HAP-1 (cell line): ENCODE results near the gene TASL.
"Not testable (repeated sequence)": the region's sequence is repeated elsewhere in the genome, so short reads cannot be mapped to it uniquely, and the experiment has no call there.

ENCODE experiments used
- DNase-seq, 2 experiments: peaks; one replicate each; pipeline ENCODE4 v3.0.0-alpha.2; 2016 to 2020; ENCODE audit warnings: low spot score in 2 of 2
- H3K27me3 ChIP-seq: fragments of 250-450 bp; sonication (Bioruptor Pico); 2 replicates; pipeline ENCODE4 v1.5.1; 2020; ENCODE audit warnings: low read depth, mild to moderate bottlenecking, moderate library complexity
- H3K36me3 ChIP-seq: fragments of 250-450 bp; sonication (Bioruptor Pico); replicated peaks from 2 replicates; pipeline ENCODE4 v1.5.1; 2020; ENCODE audit warnings: mild to moderate bottlenecking
- H3K4me1 ChIP-seq: fragments of 250-450 bp; sonication (Bioruptor Pico); 2 replicates; pipeline ENCODE4 v1.5.1; 2020; ENCODE audit warnings: mild to moderate bottlenecking
- H3K4me3 ChIP-seq: fragments of 250-450 bp; sonication (Bioruptor Pico); 2 replicates; pipeline ENCODE4 v1.5.1; 2020; ENCODE audit warnings: mild to moderate bottlenecking, moderate library complexity
- H3K9me3 ChIP-seq: fragments of 250-450 bp; sonication (Bioruptor Pico); 2 replicates; pipeline ENCODE4 v1.5.1; 2020; ENCODE audit warnings: mild to moderate bottlenecking, moderate library complexity
- in situ Hi-C: fragments of 300-500 bp; cut with MboI; formaldehyde crosslinking; loops from 3 replicates; pipeline ENCODE4 v1.14.3; 2020; ENCODE audit warnings: low sequenced_read_pairs, inconsistent platforms, mixed read lengths

Gene TASL

DNA sequence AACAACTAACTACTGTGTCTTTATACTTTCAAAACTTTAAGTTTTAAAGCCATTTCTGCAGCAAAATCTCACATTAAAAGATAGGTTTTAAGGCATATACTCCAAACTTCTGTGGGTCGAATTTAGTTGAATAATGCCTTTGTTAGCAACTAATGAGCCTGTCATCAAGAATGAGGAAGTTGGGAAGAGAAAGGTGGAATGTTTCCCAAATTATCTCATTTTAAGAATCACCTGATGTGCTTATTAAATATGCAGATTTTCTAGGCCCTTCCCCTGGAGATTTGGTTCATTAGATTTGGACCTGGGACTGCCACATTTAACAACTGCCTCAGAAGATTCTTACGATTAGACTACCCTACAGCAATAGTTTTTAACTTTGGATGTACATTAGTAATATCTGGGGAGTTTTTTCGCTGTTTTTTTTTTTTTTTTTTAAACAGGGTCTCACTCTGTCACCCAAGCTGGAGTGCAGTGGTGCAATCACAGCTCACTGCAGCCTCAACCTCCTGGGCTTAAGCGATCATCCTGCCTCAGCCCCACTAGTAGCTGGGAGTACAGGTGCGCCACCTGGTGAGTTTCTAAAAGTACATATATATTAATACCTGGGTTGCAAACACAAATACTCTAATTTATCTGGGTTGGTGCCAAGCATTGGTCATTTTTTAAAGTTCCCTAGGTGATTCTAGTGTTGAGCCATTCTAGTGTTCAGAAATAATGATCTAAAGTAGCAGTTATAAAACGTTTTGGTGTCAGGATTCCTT, 16.1 kb upstream of the TASL start:
- no peaks in the 10 kb centered on the region for H3K9me3 ChIP-seq
- in situ Hi-C loops = no loop called here
- H3K36me3 ChIP-seq = no peaks in the 10 kb centered on the region
- no peaks in the 10 kb centered on the region; the same call in 1 of the 2 replicates for H3K27me3 ChIP-seq
- no peaks in the 10 kb centered on the region for H3K4me1 ChIP-seq
- no peak for DNase-seq
- H3K4me3 ChIP-seq = no peak overlapping the region

DNA sequence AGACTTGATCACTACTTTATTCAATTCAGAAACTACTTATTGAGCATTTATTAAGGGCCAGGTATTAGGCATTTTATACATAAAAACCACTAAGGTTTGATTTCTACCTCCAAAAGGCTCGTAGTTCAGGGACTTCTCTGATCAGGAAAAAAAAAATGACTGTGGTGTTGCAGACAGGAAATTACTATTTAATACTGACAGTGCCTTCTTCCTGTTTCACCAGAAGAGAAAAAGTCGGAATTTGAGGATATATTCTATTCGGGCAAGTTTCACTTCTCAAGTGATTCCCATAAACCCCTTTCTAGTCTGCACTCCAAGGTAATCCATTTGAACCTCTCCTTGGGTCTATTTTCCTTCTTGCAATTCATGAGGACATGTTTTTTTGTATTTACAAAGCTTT, 15.3 kb upstream of the TASL start:
- in situ Hi-C loops = no loop called here
- Histone ChIP-seq H3K9me3 (no peaks in the 10 kb centered on the region), H3K4me1 (no peaks in the 10 kb centered on the region), H3K4me3 (no peak overlapping the region), H3K27me3 (no peaks in the 10 kb centered on the region; the same call in 1 of the 2 replicates), H3K36me3 (no peaks in the 10 kb centered on the region)
- DNase-seq = no peak

DNA sequence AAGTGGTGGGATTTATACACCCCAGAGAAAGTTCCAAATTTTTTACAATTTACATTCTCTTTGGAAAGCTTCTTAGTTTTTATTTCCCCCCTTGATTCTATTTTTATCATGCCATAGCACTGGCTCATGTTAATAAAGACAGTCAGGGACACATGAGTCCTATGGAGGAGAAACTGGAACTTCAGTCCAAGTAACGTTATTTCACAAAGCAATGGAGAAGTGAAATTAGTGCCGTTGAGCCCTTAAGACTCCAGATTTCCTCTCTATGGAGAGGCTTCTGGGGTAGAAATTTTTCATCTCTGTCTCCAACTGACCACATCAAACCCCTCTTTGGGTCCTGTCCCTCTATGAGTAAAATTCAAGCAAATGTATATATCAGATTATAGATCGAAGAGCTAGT, 12.8 kb upstream of the TASL start:
- in situ Hi-C loops = no loop called here
- Histone ChIP-seq H3K4me1 (no peaks in the 10 kb centered on the region), H3K9me3 (no peaks in the 10 kb centered on the region), H3K27me3 (no peaks in the 10 kb centered on the region; the same call in 1 of the 2 replicates), H3K4me3 (no peak overlapping the region), H3K36me3 (no peaks in the 10 kb centered on the region)
- DNase-seq = no peak

DNA sequence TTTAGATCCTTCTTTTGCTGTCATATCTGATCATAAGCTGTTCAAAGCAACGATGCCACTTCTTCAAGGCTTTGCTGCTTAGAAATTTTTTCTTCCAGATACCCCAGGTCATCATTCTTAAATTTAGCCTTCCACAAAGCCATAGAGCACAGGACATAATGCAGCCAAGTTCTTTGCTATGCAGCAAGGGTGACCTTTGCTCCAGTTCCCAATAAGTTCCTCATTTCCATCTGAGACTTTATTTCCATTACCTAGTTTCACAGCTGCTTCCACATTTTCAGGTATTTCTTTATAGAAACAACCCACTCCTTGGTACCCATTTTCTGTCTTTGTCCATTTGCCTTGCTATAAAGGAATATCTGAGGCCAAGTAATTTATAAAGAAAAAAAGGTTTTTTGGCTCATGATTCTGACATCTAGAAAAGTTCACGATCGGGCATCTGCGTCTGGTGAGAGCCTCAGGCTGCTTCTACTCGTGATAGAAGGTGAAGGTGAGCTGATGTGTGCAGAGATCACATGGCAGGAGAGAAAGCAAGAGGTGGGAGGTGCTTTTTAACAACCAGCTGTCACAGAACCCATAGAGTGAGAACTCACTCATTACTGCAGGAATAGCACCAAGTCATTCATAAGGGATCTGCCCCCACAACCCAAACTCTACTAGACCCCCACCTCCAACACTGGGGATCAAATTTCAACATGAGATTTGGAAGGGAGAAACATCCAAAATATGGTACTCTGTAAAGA, 11.8 kb upstream of the TASL start:
- no peaks in the 10 kb centered on the region for H3K4me1 ChIP-seq
- no peaks in the 10 kb centered on the region; the same call in 1 of the 2 replicates for H3K27me3 ChIP-seq

DNA sequence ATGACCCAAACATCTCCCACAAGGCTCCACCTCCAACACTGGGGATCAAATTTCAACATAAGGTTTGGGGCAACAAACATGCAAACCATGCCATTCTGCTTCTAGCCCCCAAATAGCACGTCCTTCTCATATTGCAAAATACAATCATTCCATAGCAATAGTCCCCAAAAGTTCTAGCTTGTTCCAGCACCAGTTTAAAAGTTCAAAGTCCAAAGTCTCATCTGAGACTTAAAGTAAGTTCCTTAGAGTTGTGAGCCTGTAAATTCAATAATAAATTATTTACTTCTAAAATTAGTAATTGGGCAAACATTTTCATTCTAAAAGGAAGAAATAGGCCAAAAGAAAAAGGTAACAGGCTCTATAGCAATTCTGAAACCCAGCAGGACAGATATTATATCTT, 8.9 kb upstream of the TASL start:
- Histone ChIP-seq H3K27me3 (no peaks in the 10 kb centered on the region), H3K4me3 (no peak overlapping the region), H3K4me1 (no peaks in the 10 kb centered on the region), H3K36me3 (no peaks in the 10 kb centered on the region), H3K9me3 (no peaks in the 10 kb centered on the region)
- in situ Hi-C loops = no loop called here
- no peak for DNase-seq

More for the DNA sequence above, 11.8 kb upstream of the TASL start:
- Histone ChIP-seq H3K9me3 (no peaks in the 10 kb centered on the region), H3K4me3 (no peak overlapping the region), H3K36me3 (no peaks in the 10 kb centered on the region)
- DNase-seq = no peak
- in situ Hi-C loops = no loop called here

DNA sequence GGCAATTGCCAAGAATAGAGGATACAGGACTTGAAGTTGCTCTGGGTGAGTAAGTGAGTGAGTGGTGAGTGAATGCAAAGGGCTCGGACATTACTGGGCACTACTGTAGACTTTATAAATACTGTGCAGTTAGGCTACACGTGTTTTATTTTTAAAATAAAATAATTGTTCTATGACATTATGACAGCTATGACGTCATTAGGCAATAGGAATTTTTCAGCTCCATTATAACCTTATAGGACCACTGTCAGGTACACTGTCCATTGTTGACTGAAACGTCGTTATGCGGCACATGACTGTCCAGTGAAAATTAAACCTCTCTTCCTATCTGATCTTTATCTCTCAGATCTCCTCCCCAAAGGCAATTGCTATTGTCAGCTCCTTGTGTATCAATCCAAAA, 5.1 kb upstream of the TASL start:
- H3K4me1 ChIP-seq = no peaks in the 10 kb centered on the region
- no peaks in the 10 kb centered on the region for H3K27me3 ChIP-seq
- H3K36me3 ChIP-seq = no peaks in the 10 kb centered on the region
- no peak overlapping the region for H3K4me3 ChIP-seq
- H3K9me3 ChIP-seq = no peaks in the 10 kb centered on the region
- in situ Hi-C loops = no loop called here
- DNase-seq = no peak

DNA sequence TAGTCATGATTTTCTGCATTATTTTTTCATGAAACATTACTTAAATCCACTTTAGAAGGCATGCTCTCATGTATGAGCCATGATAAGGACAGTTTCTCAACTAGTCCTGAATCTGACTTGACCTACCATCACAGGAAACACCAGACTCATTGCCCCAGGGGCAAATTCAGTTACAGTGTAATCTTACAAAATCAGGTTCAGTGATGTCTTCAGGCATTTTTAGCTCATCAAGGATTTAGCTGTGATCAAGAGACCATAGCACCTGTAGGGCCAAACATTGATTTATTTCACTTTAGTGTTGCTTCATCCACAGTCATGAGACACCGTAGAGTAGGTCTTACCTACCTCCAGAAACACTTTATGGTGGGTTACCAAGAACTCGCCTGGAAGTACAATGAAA, 3.1 kb upstream of the TASL start:
- Histone ChIP-seq H3K9me3 (no peaks in the 10 kb centered on the region), H3K36me3 (no peaks in the 10 kb centered on the region), H3K27me3 (no peaks in the 10 kb centered on the region), H3K4me3 (no peak overlapping the region), H3K4me1 (no peaks in the 10 kb centered on the region)
- in situ Hi-C loops = no loop called here
- no peak for DNase-seq

DNA sequence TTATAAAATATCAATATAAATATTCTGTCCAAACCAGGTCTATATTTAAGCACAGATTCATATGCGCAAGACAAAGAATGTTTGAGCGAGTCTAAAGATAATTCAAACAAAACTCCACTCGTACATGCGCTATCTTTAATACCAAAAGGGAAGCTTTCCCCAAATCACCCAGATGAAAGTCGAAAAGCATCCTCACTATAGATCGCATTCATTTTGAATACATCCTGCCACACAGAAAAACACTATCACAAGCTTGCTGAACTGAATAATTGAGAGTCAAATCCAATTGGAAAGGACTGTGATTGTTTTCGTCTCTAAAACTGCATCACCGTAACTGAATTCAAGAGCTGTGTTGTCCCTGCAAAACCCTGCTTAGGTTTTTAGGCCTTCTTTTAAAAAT, 685 bp downstream of the TASL start:
- Histone ChIP-seq H3K27me3 (no peaks in the 10 kb centered on the region; the same call in 1 of the 2 replicates), H3K4me3 (no peak overlapping the region), H3K9me3 (no peaks in the 10 kb centered on the region), H3K36me3 (no peaks in the 10 kb centered on the region), H3K4me1 (no peaks in the 10 kb centered on the region)
- no peak for DNase-seq
- in situ Hi-C loops = loop anchor here (10.0 kb wide), 1 partner anchor 138 kb away; no protein-coding TSS in a partner anchor

DNA sequence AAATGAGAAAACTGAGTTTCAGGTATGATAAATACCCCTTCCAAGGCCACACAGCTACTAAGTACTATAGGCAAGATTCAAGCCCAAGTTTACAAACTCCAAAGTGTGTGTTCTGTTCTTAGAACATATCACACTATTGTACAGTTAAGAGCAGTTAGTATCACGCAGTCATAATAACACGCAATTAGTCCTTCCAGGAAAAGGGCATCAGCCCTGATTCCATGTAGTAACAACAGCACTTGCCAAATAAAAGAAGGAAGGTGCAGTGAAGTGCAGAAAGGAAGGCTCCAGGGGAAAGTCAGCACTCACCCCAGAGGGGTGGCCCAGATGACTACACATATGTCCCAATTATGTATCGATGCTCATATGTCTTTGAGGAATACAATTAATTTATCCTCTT, 4.4 kb downstream of the TASL start:
- DNase-seq = no peak
- Histone ChIP-seq H3K36me3 (no peaks in the 10 kb centered on the region), H3K27me3 (no peaks in the 10 kb centered on the region; the same call in 1 of the 2 replicates), H3K9me3 (no peaks in the 10 kb centered on the region), H3K4me1 (no peaks in the 10 kb centered on the region), H3K4me3 (no peak overlapping the region)
- in situ Hi-C loops = loop anchor here (10.0 kb wide), 1 partner anchor 142 kb away; no protein-coding TSS in a partner anchor

DNA sequence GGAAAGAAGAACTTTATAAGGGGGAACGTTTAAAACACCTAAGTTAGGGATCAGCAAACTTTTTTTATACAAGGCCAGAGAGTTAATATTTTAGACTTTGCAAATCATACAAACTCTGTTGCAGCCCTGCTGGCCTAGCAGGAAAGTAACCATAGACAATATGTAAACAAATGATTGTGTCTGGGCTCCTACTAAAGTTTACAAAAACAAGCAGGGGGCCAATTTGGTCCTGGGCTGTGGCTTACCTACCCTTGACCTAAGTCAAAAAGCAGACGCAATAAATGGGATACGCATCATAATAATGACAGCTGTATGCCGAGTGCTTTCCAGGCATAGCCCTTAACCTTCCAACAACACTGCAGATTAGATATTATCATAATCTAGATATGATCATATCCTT, 4.9 kb downstream of the TASL start:
- DNase-seq = no peak
- Histone ChIP-seq H3K36me3 (no peaks in the 10 kb centered on the region), H3K4me3 (no peak overlapping the region), H3K27me3 (no peaks in the 10 kb centered on the region; the same call in 1 of the 2 replicates), H3K9me3 (no peaks in the 10 kb centered on the region), H3K4me1 (no peaks in the 10 kb centered on the region)
- in situ Hi-C loops = loop anchor here (10.0 kb wide), 1 partner anchor 142 kb away; no protein-coding TSS in a partner anchor

DNA sequence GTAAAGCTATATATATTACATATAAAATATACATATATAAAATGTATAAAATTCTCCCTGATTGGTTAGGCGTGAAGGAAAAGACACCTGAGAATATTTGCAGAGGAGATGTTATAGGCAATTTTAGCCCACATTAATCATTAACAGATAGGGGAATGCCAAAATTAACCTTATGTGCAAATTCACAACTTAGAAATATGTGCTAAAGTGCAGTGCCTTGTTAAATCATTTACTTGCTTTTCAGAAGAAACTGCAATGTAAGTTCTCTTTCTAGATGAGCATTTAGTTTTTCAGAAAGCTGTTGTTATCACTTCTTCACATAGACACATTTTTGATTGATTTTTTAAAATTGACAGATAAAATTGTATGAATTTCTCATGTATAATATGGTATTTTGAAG, 5.6 kb downstream of the TASL start:
- DNase-seq = no peak
- H3K9me3 ChIP-seq = no peaks in the 10 kb centered on the region
- in situ Hi-C loops = loop anchor here (10.0 kb wide), 1 partner anchor 143 kb away; no protein-coding TSS in a partner anchor
- no peak overlapping the region for H3K4me3 ChIP-seq
- H3K4me1 ChIP-seq = no peaks in the 10 kb centered on the region
- no peaks in the 10 kb centered on the region for H3K36me3 ChIP-seq
- H3K27me3 ChIP-seq = no peaks in the 10 kb centered on the region; the same call in 1 of the 2 replicates

DNA sequence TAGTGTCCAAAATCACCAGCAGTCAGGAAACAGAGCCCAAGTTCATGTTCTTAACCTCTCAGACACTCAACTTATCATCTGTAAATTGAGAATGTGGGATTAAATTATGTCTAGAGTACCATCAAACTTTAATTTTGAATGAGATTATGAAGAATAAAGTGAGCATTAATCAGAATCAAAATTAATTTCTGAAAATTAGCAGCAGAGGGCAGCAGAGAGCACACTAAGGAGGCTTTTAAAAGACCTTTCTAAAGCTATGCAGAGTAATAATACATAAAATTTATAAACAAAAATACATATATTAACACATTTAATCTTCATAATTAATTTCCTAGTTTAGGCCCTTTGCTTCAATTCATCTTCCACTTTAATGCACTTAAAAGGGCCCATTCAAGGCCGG, 7.1 kb downstream of the TASL start:
- Histone ChIP-seq H3K4me1 (no peaks in the 10 kb centered on the region), H3K27me3 (no peaks in the 10 kb centered on the region; the same call in 1 of the 2 replicates)

DNA sequence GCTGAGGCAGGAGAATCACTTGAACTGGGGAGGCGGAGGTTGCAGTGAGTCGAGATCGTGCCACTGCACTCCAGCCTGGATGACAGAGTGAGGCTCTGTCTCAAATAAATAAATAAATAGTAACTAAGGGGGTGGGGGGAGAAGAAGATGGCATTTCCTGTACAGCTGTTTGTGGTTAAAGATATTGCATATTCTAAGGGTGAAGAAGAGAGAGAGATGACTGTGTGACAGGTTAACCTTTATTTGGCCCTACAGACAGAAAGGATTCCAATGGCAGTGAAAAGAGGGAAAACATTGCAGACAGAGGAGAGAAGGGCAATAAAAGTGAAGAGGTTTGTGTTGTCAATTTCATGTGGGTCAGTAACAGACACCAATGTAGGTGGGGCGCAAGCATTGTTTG, 9.4 kb downstream of the TASL start:
- H3K9me3 ChIP-seq = no peaks in the 10 kb centered on the region
- in situ Hi-C loops = no loop called here
- no peaks in the 10 kb centered on the region; the same call in 1 of the 2 replicates for H3K27me3 ChIP-seq
- DNase-seq = no peak
- no peak overlapping the region for H3K4me3 ChIP-seq
- no peaks in the 10 kb centered on the region for H3K4me1 ChIP-seq
- H3K36me3 ChIP-seq = no peaks in the 10 kb centered on the region

More for the DNA sequence above, 7.1 kb downstream of the TASL start:
- H3K36me3 ChIP-seq = no peaks in the 10 kb centered on the region
- H3K4me3 ChIP-seq = no peak overlapping the region
- no peaks in the 10 kb centered on the region for H3K9me3 ChIP-seq
- in situ Hi-C loops = loop anchor here (10.0 kb wide), 1 partner anchor 144 kb away; no protein-coding TSS in a partner anchor
- DNase-seq = peak; percentile 24 to 32

DNA sequence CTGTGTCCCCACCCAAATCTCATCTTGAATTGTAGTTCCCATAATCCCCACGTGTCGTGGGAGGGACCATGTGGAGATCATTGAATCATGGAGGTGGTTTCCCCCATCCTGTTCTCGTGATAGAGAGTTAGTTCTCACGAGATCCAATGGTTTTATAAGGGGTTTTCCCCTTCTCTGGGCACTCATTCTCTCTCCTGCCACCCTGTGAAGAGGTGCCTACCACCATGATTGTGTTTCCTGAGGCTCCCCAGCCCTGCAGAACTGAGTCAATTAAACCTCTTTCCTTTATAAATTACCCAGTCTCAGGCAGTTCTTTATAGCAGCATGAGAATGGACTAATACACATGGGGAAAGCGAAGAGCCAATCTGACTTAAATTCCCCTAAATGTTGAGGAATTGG, 14.5 kb downstream of the TASL start:
- not testable (repeated sequence) for H3K4me1 ChIP-seq

More for the DNA sequence above, 14.5 kb downstream of the TASL start:
- in situ Hi-C loops, H3K27me3 ChIP-seq, H3K36me3 ChIP-seq, DNase-seq, H3K4me3 ChIP-seq, H3K9me3 ChIP-seq: not testable (repeated sequence)
